DND-41 (cell line): ENCODE measurements around the gene TNS1.

Experiments
- ATAC-seq: fragments of 200-7000 bp; cut with Tn5 transposase; 3 replicates; pipeline ENCODE4 v1.9.1; 2021; ENCODE audit warnings: low read depth; ENCODE audit not compliant: insufficient read depth
- DNase-seq: peaks from one replicate; pipeline ENCODE4 v3.0.0-alpha.2; 2020
- H2AFZ ChIP-seq: 2 replicates; pipeline ENCODE4 v1.6.0; 2012; ENCODE audit warnings: low read depth, low read length
- H3K27ac ChIP-seq: 2 replicates; pipeline ENCODE4 v1.5.1; 2012; ENCODE audit warnings: low read length, inconsistent platforms
- H3K27me3 ChIP-seq: fragments of 200-600 bp; sonication (generic); 2 replicates; pipeline ENCODE4 v1.6.0; 2012; ENCODE audit warnings: low read length, mild to moderate bottlenecking, inconsistent platforms; ENCODE audit not compliant: insufficient read depth, poor library complexity
- H3K36me3 ChIP-seq: 2 replicates; pipeline ENCODE4 v1.5.1; 2012; ENCODE audit warnings: low read length, inconsistent platforms; ENCODE audit not compliant: insufficient read depth
- H3K4me1 ChIP-seq: 2 replicates; pipeline ENCODE4 v1.5.1; 2012; ENCODE audit warnings: mild to moderate bottlenecking, low read length; ENCODE audit not compliant: insufficient read depth
- H3K4me2 ChIP-seq: 2 replicates; pipeline ENCODE4 v1.6.0; 2012; ENCODE audit warnings: mild to moderate bottlenecking, moderate library complexity, low read length, inconsistent platforms; ENCODE audit not compliant: insufficient read depth
- H3K4me3 ChIP-seq, 2 experiments: fragments of 200-600 bp in 1 of 2; shearing (Covaris generic) in 1 of 2; 2 replicates each; pipeline ENCODE4 v1.5.1; 2012 to 2016; ENCODE audit warnings: inconsistent platforms in 2 of 2, low read length in 2 of 2, mild to moderate bottlenecking in 2 of 2, low read depth in 1 of 2, moderate library complexity in 1 of 2
- H3K79me2 ChIP-seq: 2 replicates; pipeline ENCODE4 v1.6.0; 2012; ENCODE audit warnings: low read length, inconsistent platforms; ENCODE audit not compliant: insufficient read depth
- H3K9ac ChIP-seq: 2 replicates; pipeline ENCODE4 v1.6.0; 2012; ENCODE audit warnings: low read depth, mild to moderate bottlenecking, inconsistent platforms, low read length, moderate library complexity
- H3K9me3 ChIP-seq: 2 replicates; pipeline ENCODE4 v1.5.1; 2012; ENCODE audit warnings: low read length, moderate library complexity, mild to moderate bottlenecking, inconsistent platforms; ENCODE audit not compliant: insufficient read depth, severe bottlenecking
- H4K20me1 ChIP-seq: 2 replicates; pipeline ENCODE4 v1.6.0; 2012; ENCODE audit warnings: low read length; ENCODE audit not compliant: insufficient read depth
- CTCF ChIP-seq: IDR thresholded peaks from 2 replicates; pipeline ENCODE4 v1.5.1; 2012; ENCODE audit warnings: borderline replicate concordance, low read length, moderate library complexity, mild to moderate bottlenecking; ENCODE audit not compliant: poor library complexity, severe bottlenecking; ENCODE audit errors: extremely low read depth
- EZH2 ChIP-seq: IDR thresholded peaks from 3 replicates; pipeline ENCODE4 v1.6.1; 2012; ENCODE audit warnings: borderline replicate concordance, low read depth, mild to moderate bottlenecking, moderate library complexity, low read length, inconsistent platforms; ENCODE audit not compliant: severe bottlenecking

TNS1 gene

GRCh38 chr2:217884985-217885384 is 117.8 kb downstream of the TNS1 start:
- no peak overlapping the region for H2AFZ ChIP-seq
- no peaks in the 10 kb centered on the region for H3K9me3 ChIP-seq
- DNase-seq, result no peak
- H3K79me2 ChIP-seq, result no peaks in the 10 kb centered on the region
- H3K27me3 ChIP-seq, result no peaks in the 10 kb centered on the region
- no peak overlapping the region for H3K4me3 ChIP-seq
- H3K36me3 ChIP-seq, result no peaks in the 10 kb centered on the region
- TF ChIP-seq CTCF (no peak), EZH2 (no peak)
- no peak overlapping the region for H3K4me2 ChIP-seq
- ATAC-seq, result no peak
- no peaks in the 10 kb centered on the region for H4K20me1 ChIP-seq
- H3K4me1 ChIP-seq, result no peaks in the 10 kb centered on the region
- H3K9ac ChIP-seq, result no peak overlapping the region
- no peak overlapping the region for H3K27ac ChIP-seq

GRCh38 chr2:217880891-217881290 is 121.9 kb downstream of the TNS1 start:
- TF ChIP-seq CTCF (no peak), EZH2 (no peak)
- no peak for DNase-seq
- H3K4me1 ChIP-seq, result no peaks in the 10 kb centered on the region
- no peaks in the 10 kb centered on the region for H3K9me3 ChIP-seq
- H3K4me2 ChIP-seq, result no peak overlapping the region
- no peak for ATAC-seq
- H2AFZ ChIP-seq, result no peak overlapping the region
- no peak overlapping the region for H3K27ac ChIP-seq
- no peaks in the 10 kb centered on the region for H3K79me2 ChIP-seq
- no peaks in the 10 kb centered on the region for H3K27me3 ChIP-seq
- no peak overlapping the region for H3K4me3 ChIP-seq
- H3K36me3 ChIP-seq, result no peaks in the 10 kb centered on the region
- no peak overlapping the region for H3K9ac ChIP-seq
- no peaks in the 10 kb centered on the region; the same call in 1 of the 2 replicates for H4K20me1 ChIP-seq

- Histone ChIP-seq H3K9ac (no peak overlapping the region), H3K36me3 (no peaks in the 10 kb centered on the region), H3K4me2 (no peak overlapping the region), H3K27me3 (peaks cover 1% of the 10 kb centered on the region), H3K4me1 (no peaks in the 10 kb centered on the region), H3K9me3 (no peaks in the 10 kb centered on the region), H2AFZ (no peak overlapping the region), H3K79me2 (no peaks in the 10 kb centered on the region), H4K20me1 (no peaks in the 10 kb centered on the region; the same call in 1 of the 2 replicates), H3K4me3 (no peak overlapping the region), H3K27ac (no peak overlapping the region)
- TF ChIP-seq CTCF (no peak), EZH2 (no peak)
- ATAC-seq, result no peak
- DNase-seq, result no peak
These were observed 122.4 kb downstream of the TNS1 start for GRCh38 chr2:217880287-217880889.
